Mesenchymal stem cell (in vitro differentiated cells and primary cell): Measurements from ENCODE around the gene WDR83.

Experiments used
- DNase-seq: peaks from one replicate; pipeline ENCODE4 v3.0.0-alpha.2; 2013
- H2AFZ ChIP-seq: one replicate; pipeline ENCODE4 v1.6.1; 2013; ENCODE audit warnings: low read depth, mild to moderate bottlenecking, control low read depth, inconsistent platforms, low read length, moderate library complexity
- H2AK5ac ChIP-seq: 2 replicates; pipeline ENCODE4 v1.6.1; 2013; ENCODE audit warnings: low read length, moderate library complexity, mild to moderate bottlenecking, inconsistent platforms; ENCODE audit not compliant: severe bottlenecking
- H2BK120ac ChIP-seq: one replicate; pipeline ENCODE4 v1.6.1; 2013; ENCODE audit warnings: low read depth, mild to moderate bottlenecking, inconsistent platforms, low read length, moderate library complexity
- H2BK12ac ChIP-seq, 2 experiments: one replicate each; pipeline ENCODE4 v1.6.1; 2013; ENCODE audit warnings: inconsistent platforms in 2 of 2, low read length in 2 of 2, mild to moderate bottlenecking in 2 of 2, moderate library complexity in 2 of 2, control low read depth in 1 of 2
- H2BK15ac ChIP-seq: one replicate; pipeline ENCODE4 v1.6.1; 2013; ENCODE audit warnings: mild to moderate bottlenecking, low read depth, inconsistent platforms; ENCODE audit not compliant: poor library complexity, severe bottlenecking
- H2BK5ac ChIP-seq: 2 replicates; pipeline ENCODE4 v1.6.1; 2013; ENCODE audit warnings: low read depth, mild to moderate bottlenecking, low read length, control low read depth, inconsistent platforms; ENCODE audit not compliant: poor library complexity, severe bottlenecking
- H3K14ac ChIP-seq, 2 experiments: one replicate each; pipeline ENCODE4 v1.6.1; 2013; ENCODE audit warnings: inconsistent platforms in 2 of 2, low read length in 2 of 2, control low read depth in 1 of 2, mild to moderate bottlenecking in 1 of 2, moderate library complexity in 1 of 2
- H3K18ac ChIP-seq, 2 experiments: one replicate each; pipeline ENCODE4 v1.6.1; 2013; ENCODE audit warnings: inconsistent platforms in 2 of 2, low read length in 2 of 2, control low read depth in 1 of 2, low read depth in 1 of 2, mild to moderate bottlenecking in 1 of 2
- H3K23ac ChIP-seq, 2 experiments: one replicate each; pipeline ENCODE4 v1.6.1; 2013; ENCODE audit warnings: inconsistent platforms in 2 of 2, low read length in 2 of 2, mild to moderate bottlenecking in 2 of 2, moderate library complexity in 2 of 2, control low read depth in 1 of 2
- H3K27ac ChIP-seq: 2 replicates; pipeline ENCODE4 v1.5.1; 2013; ENCODE audit warnings: mild to moderate bottlenecking, moderate library complexity, low read length, control low read depth, inconsistent platforms; ENCODE audit not compliant: poor library complexity, severe bottlenecking
- H3K27me3 ChIP-seq, 2 experiments: 2 replicates each; pipeline versions ENCODE4 v1.6.1 to v1.7.0; 2013; ENCODE audit warnings: low read length in 2 of 2, mild to moderate bottlenecking in 2 of 2, moderate library complexity in 2 of 2, control low read depth in 1 of 2, inconsistent platforms in 1 of 2; ENCODE audit not compliant: control insufficient read depth in 1 of 2, insufficient read depth in 1 of 2
- H3K36me3 ChIP-seq, 2 experiments: 2 replicates each; pipeline versions ENCODE4 v1.6.1 to v1.7.0; 2013; ENCODE audit warnings: low read length in 2 of 2, control low read depth in 1 of 2, inconsistent platforms in 1 of 2, low read depth in 1 of 2, mild to moderate bottlenecking in 1 of 2; ENCODE audit not compliant: insufficient read depth in 2 of 2, control insufficient read depth in 1 of 2
- H3K4ac ChIP-seq, 2 experiments: one replicate each; pipeline ENCODE4 v1.6.1; 2013; ENCODE audit warnings: inconsistent platforms in 2 of 2, low read length in 2 of 2, mild to moderate bottlenecking in 2 of 2, moderate library complexity in 2 of 2, control low read depth in 1 of 2, low read depth in 1 of 2
- H3K4me1 ChIP-seq: 2 replicates; pipeline ENCODE4 v1.6.1; 2013; ENCODE audit warnings: low read depth, low read length, control low read depth; ENCODE audit not compliant: control insufficient read depth, insufficient read depth
- H3K4me2 ChIP-seq: 2 replicates; pipeline ENCODE4 v1.6.1; 2013; ENCODE audit warnings: low read length, mild to moderate bottlenecking, inconsistent platforms; ENCODE audit not compliant: poor library complexity, severe bottlenecking
- H3K4me3 ChIP-seq, 2 experiments: 2 replicates each; pipeline versions ENCODE4 v1.5.1 to v1.7.0; 2013; ENCODE audit warnings: low read length in 2 of 2, mild to moderate bottlenecking in 2 of 2, control low read depth in 1 of 2, low read depth in 1 of 2; ENCODE audit not compliant: insufficient read depth in 1 of 2
- H3K79me1 ChIP-seq: replicated peaks from 2 replicates; pipeline ENCODE4 v1.6.1; 2013; ENCODE audit warnings: mild to moderate bottlenecking, control low read depth, low read length, inconsistent platforms; ENCODE audit not compliant: poor library complexity, severe bottlenecking
- H3K9ac ChIP-seq: 2 replicates; pipeline ENCODE4 v1.7.0; 2013; ENCODE audit warnings: mild to moderate bottlenecking, low read length, moderate library complexity
- H3K9me3 ChIP-seq: 2 replicates; pipeline ENCODE4 v1.7.0; 2013; ENCODE audit warnings: mild to moderate bottlenecking, low read length; ENCODE audit not compliant: control insufficient read depth
- H4K8ac ChIP-seq: one replicate; pipeline ENCODE4 v1.6.1; 2013; ENCODE audit warnings: inconsistent platforms, mild to moderate bottlenecking, low read length, moderate library complexity
- H4K91ac ChIP-seq: one replicate; pipeline ENCODE4 v1.6.1; 2013; ENCODE audit warnings: mild to moderate bottlenecking, low read length, inconsistent platforms
- WGBS: methylation state at CpG from one replicate; pipeline ENCODE4 v1.1.7; 2013; ENCODE audit warnings: mixed read lengths; 5-methylcytosine and 5-hydroxymethylcytosine counted together
- small RNA-seq: library from polyadenylated mRNA; stranded (forward); fragments of <200 nt; extraction: miRNeasy Mini kit (QIAGEN cat#:217004); gene quantifications from one replicate; pipeline ENCODE3, GENCODE V24; 2013; ENCODE audit warnings: low read depth

The WDR83 gene

GRCh38 chr19:12723381-12723640 is 56.7 kb downstream of the WDR83 start:
- Histone ChIP-seq H3K27ac (peak overlapping the region; percentile 65), H3K27me3 (no peaks in the 10 kb centered on the region), H4K91ac (no peak overlapping the region), H2BK12ac (peak overlapping the region in 1 of 2 experiments; percentile 10), H3K36me3 (peaks cover 22 to 28% of the 10 kb centered on the region in 2 experiments), H3K14ac (peak overlapping the region in 1 of 2 experiments; percentile 96), H2BK120ac (no peak overlapping the region), H3K9ac (peak overlapping the region; percentile 91), H3K9me3 (no peaks in the 10 kb centered on the region), H3K79me1 (peaks cover 11% of the 10 kb centered on the region), H3K18ac (peak overlapping the region; percentile 9 to 82), H2BK5ac (no peak overlapping the region), H3K23ac (peak overlapping the region in 1 of 2 experiments; percentile 49), H2AFZ (peak overlapping the region; percentile 21), H4K8ac (no peak overlapping the region), H3K4ac (peak overlapping the region; percentile 49 to 62), H2BK15ac (no peak overlapping the region), H3K4me1 (peaks cover 16% of the 10 kb centered on the region), H3K4me2 (peak overlapping the region; percentile 83), H2AK5ac (peak overlapping the region; percentile 42), H3K4me3 (peak overlapping the region; percentile 53 to 95)
- WGBS: 0% methylated on average over 7 of the region's 7 CpGs
- DNase-seq: no peak

- WGBS: 6% methylated on average over 28 of the region's 28 CpGs
- Histone ChIP-seq H2BK5ac (no peak within 1 kb of the TSS), H3K4me2 (peak within 1 kb of the TSS; percentile 83)
These were observed 57.2 kb downstream of the WDR83 start, which contains the start of gene TNPO2 for GRCh38 chr19:12723641-12724426. Gene TNPO2 (minus strand): TSS chr19:12723932. CDS start chr19:12720977, 2,955 bp downstream.

More at GRCh38 chr19:12723641-12724426, 57.2 kb downstream of the WDR83 start, which contains the start of gene TNPO2:
- Histone ChIP-seq H3K27me3 (no peaks in the 10 kb centered on the region), H3K4me1 (peaks cover 16% of the 10 kb centered on the region), H2BK120ac (peak within 1 kb of the TSS; percentile 21), H3K79me1 (peaks cover 15% of the 10 kb centered on the region), H3K4ac (peak within 1 kb of the TSS; percentile 49 to 79), H2AFZ (peak within 1 kb of the TSS; percentile 61), H2BK15ac (no peak within 1 kb of the TSS), H3K23ac (peak within 1 kb of the TSS in 1 of 2 experiments; percentile 49), H2AK5ac (peak within 1 kb of the TSS; percentile 42), H3K36me3 (peaks cover 21 to 30% of the 10 kb centered on the region in 2 experiments), H3K9me3 (no peaks in the 10 kb centered on the region), H3K4me3 (peak within 1 kb of the TSS; percentile 55 to 95), H3K27ac (peak within 1 kb of the TSS; percentile 65), H4K91ac (no peak within 1 kb of the TSS), H3K9ac (peak within 1 kb of the TSS; percentile 91), H3K18ac (peak within 1 kb of the TSS; percentile 9 to 97), H4K8ac (peak within 1 kb of the TSS; percentile 73), H2BK12ac (peak within 1 kb of the TSS in 1 of 2 experiments; percentile 83), H3K14ac (peak within 1 kb of the TSS in 1 of 2 experiments; percentile 96)
- peak; percentile 78 for DNase-seq

Small RNA genes lying within 50 kb of the gene (small RNA-seq; reads per million reads assigned to genes)
- 9.5 reads per million, percentile 77 among the genes with 10 or more reads in this experiment for gene SNORD41
